ENCODE data around the gene MARCHF11.

The MARCHF11 gene

DNA sequence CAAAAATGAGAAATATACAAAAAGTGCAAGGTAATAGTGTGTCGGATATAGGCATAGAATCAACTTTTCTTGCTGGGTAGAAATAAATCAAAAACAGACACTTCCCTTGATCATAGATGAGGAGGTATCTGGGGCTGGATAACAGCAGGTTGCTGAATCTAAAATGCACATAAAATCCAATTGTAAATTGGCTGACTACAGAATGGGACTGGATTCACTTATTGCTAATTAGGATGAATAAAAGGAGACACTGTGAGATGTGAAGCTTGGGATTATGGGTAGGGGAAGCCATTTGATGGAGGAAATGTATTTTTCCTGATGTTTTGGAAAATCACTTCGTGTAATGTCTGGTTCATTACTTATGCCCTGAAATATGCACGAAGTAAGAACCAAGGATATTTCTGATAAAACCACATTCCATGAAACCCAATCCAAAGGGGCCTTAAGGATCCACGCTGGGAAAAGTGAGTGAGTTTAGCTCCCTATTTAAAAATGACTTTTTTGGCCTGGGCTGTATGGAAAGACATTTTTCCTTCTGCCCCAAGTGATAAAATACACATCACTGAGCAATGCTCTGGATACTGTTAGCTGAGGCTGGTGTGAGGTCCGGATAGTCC, 136.1 kb downstream of the MARCHF11 start:
- H3K36me3 ChIP-seq = no peaks in the 10 kb centered on the region
- H3K9me3 ChIP-seq = no peaks in the 10 kb centered on the region
- H3K27ac ChIP-seq = no peak overlapping the region
- no peak for TF ChIP-seq CTCF (IDR thresholded peaks at IDR 0.05)
- H3K4me3 ChIP-seq (ENCODE audit: low read depth in 1 of 2, low read length in 1 of 2) = no peak overlapping the region
- no peaks in the 10 kb centered on the region for H3K4me1 ChIP-seq (ENCODE audit: control insufficient read depth in 1 of 2, insufficient read depth in 1 of 2, low read depth in 1 of 2, low read length in 1 of 2)
- H3K27me3 ChIP-seq = no peaks in the 10 kb centered on the region

DNA sequence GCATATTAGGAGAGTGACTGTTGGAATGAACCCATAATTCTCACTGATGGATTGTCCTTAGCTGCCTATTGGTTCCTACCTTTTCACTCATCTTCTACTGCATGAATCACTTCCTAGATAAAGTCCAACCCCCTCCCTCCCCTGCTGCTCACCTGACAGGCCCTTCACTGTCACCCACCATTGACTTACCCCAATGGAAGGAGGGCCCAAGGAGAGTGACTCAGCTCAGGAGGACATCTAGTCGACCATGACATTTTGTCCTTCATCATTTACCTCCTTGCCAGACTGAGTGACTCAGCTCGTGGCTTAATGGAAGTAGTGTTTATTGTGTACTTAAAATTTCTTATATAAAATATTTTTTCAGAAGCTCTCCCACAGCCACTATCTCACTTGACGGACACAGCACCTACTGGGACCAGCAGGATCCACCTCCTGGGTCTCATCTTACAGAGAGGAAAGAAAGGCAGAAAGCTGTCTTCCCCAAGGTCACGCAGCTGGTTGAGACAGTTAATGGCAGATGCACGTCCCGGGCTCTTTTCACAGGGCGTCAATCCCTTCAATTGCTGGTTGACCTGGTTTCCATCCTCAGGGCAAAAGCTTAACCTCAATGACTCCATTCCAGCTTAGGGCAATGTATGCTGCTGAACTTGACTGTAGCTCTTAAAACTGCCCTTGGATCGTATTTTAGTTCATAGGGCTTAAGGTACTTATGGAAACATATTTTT, 142.3 kb downstream of the MARCHF11 start:
- H3K9me3 ChIP-seq = no peaks in the 10 kb centered on the region
- no peaks in the 10 kb centered on the region for H3K4me1 ChIP-seq (ENCODE audit: control insufficient read depth in 1 of 2, insufficient read depth in 1 of 2, low read depth in 1 of 2, low read length in 1 of 2)
- H3K4me3 ChIP-seq (ENCODE audit: low read depth in 1 of 2, low read length in 1 of 2) = no peak overlapping the region
- no peaks in the 10 kb centered on the region for H3K36me3 ChIP-seq
- no peak overlapping the region for H3K27ac ChIP-seq
- H3K27me3 ChIP-seq = no peaks in the 10 kb centered on the region
- TF ChIP-seq CTCF (IDR thresholded peaks at IDR 0.05) = no peak

GRCh38 chr5:16034319-16035001, 145.1 kb downstream of the MARCHF11 start:
- no peak for TF ChIP-seq CTCF (IDR thresholded peaks at IDR 0.05)
- no peaks in the 10 kb centered on the region for H3K36me3 ChIP-seq
- H3K4me3 ChIP-seq (ENCODE audit: low read depth in 1 of 2, low read length in 1 of 2) = no peak overlapping the region
- H3K27me3 ChIP-seq = no peaks in the 10 kb centered on the region
- H3K4me1 ChIP-seq (ENCODE audit: control insufficient read depth in 1 of 2, insufficient read depth in 1 of 2, low read depth in 1 of 2, low read length in 1 of 2) = no peaks in the 10 kb centered on the region
- no peaks in the 10 kb centered on the region for H3K9me3 ChIP-seq
- H3K27ac ChIP-seq = no peak overlapping the region

DNA sequence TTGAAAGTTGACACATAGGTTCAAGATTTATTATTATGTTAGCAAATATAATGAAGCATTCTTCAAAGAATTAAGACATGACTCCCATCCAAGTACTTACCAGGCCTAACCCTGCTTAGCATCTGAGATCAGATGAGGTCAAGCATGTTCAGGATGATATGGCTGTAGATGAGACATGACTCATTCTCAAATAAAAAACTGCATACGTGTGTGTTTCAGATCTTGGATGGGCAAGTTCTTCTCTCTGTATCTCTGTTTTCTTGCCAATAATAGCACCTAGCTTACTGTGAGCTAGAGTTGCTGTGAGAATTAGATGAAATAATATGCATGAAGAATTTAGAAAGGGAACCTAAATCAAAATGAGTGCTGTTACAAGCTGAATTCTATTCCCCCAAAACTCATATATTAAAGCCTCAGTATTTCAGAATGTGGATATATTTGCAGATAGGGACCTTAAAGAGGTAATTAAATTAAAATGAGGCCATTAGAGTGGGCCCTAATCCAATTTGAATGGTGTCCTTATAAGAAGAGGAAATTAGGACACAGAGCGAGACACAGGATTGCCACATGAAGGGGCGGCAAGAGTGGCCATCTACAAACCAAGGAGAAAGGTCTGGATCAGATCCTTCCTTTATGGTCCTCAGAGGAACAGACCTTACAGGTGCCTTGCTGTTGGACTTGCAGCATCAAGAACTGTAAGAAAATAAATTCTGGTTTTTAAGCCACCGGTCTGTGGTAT, 146.2 kb downstream of the MARCHF11 start:
- Histone ChIP-seq H3K36me3 (no peaks in the 10 kb centered on the region), H3K4me3 (ENCODE audit: low read depth in 1 of 2, low read length in 1 of 2) (no peak overlapping the region), H3K4me1 (ENCODE audit: control insufficient read depth in 1 of 2, insufficient read depth in 1 of 2, low read depth in 1 of 2, low read length in 1 of 2) (no peaks in the 10 kb centered on the region), H3K9me3 (no peaks in the 10 kb centered on the region), H3K27ac (no peak overlapping the region), H3K27me3 (no peaks in the 10 kb centered on the region)
- no peak for TF ChIP-seq CTCF (IDR thresholded peaks at IDR 0.05)

DNA sequence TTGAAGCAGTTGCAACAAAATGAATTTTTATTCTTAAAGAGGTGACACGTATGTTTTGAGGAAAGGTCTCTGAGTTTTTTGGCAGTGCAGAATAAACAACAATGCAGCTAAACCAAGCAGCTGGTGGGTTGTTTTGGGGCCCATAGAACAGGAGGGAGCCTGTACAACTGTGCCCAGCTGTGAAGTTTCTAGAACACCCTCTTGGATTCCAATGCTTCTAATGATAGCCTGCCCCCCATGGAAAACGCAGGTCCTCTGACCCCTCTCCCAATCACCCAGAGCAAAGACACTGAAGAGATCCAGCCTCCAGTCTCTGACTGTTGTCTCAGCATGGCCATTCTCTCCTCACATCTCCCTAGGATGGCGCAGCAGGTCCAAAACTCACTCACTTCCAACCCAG, 150.9 kb downstream of the MARCHF11 start:
- Histone ChIP-seq H3K9me3 (no peaks in the 10 kb centered on the region), H3K27ac (no peak overlapping the region), H3K27me3 (no peaks in the 10 kb centered on the region), H3K4me1 (ENCODE audit: control insufficient read depth in 1 of 2, insufficient read depth in 1 of 2, low read depth in 1 of 2, low read length in 1 of 2) (no peaks in the 10 kb centered on the region), H3K36me3 (no peaks in the 10 kb centered on the region), H3K4me3 (ENCODE audit: low read depth in 1 of 2, low read length in 1 of 2) (no peak overlapping the region)
- TF ChIP-seq CTCF (IDR thresholded peaks at IDR 0.05) = no peak

Data from neutrophil (primary cell).